NCI-H2196 (cell line): ENCODE results near the gene GPRC6A.
"Not testable (repeated sequence)": the region's sequence is repeated elsewhere in the genome, so short reads cannot be mapped to it uniquely, and the experiment has no call there.

ENCODE experiments used
- DNase-seq: peaks from one replicate; lab custom pipeline; 2025; ENCODE audit not compliant: unreplicated experiment; lab: John Stamatoyannopoulos, UW

Gene GPRC6A

GRCh38 chr6:116828983-116829382 lies at the start of gene GPRC6A:
Gene GPRC6A, minus strand, starts transcription at chr6:116829083. Its CDS starts 70 bp downstream, at chr6:116829013.
- no peak for DNase-seq

- DNase-seq: no peak
These were observed 48.9 kb upstream of the GPRC6A start for GRCh38 chr6:116877743-116878142.

- DNase-seq: no peak
These were observed 48.0 kb upstream of the GPRC6A start, which contains the start of gene RFX6 for GRCh38 chr6:116876635-116877611. Gene RFX6, plus strand, starts transcription at chr6:116877242. Its CDS starts 34 bp downstream, at chr6:116877276.

GRCh38 chr6:116876107-116876506 lies 47.2 kb upstream of the GPRC6A start:
- no peak for DNase-seq

GRCh38 chr6:116872771-116873170 lies 43.9 kb upstream of the GPRC6A start:
- DNase-seq: no peak

GRCh38 chr6:116866281-116866871 lies 37.5 kb upstream of the GPRC6A start:
- DNase-seq: no peak

GRCh38 chr6:116859264-116859663 lies 30.4 kb upstream of the GPRC6A start:
- DNase-seq: no peak

GRCh38 chr6:116858060-116858459 lies 29.2 kb upstream of the GPRC6A start:
- no peak for DNase-seq

- DNase-seq: peak; percentile 19
These were observed 18.3 kb upstream of the GPRC6A start for GRCh38 chr6:116847227-116847626.

- DNase-seq: no peak
These were observed 13.6 kb upstream of the GPRC6A start for GRCh38 chr6:116842459-116842858.

GRCh38 chr6:116840091-116840490 lies 11.2 kb upstream of the GPRC6A start:
- no peak for DNase-seq

GRCh38 chr6:116836606-116837342 lies 7.9 kb upstream of the GPRC6A start:
- no peak for DNase-seq

- not testable (repeated sequence) for DNase-seq
These were observed 5.6 kb upstream of the GPRC6A start for GRCh38 chr6:116834526-116834925.

- no peak for DNase-seq
These were observed 1.2 kb downstream of the GPRC6A start for GRCh38 chr6:116827561-116828240.

- DNase-seq: not testable (repeated sequence)
These were observed 12.5 kb downstream of the GPRC6A start for GRCh38 chr6:116816336-116816735.

GRCh38 chr6:116812051-116812650 lies 16.7 kb downstream of the GPRC6A start:
- no peak for DNase-seq

- no peak for DNase-seq
These were observed 26.9 kb downstream of the GPRC6A start for GRCh38 chr6:116801971-116802370.

- no peak for DNase-seq
These were observed 28.9 kb downstream of the GPRC6A start for GRCh38 chr6:116799945-116800344.

- no peak for DNase-seq
These were observed 31.3 kb downstream of the GPRC6A start for GRCh38 chr6:116797585-116797984.

GRCh38 chr6:116793224-116793623 lies 35.7 kb downstream of the GPRC6A start:
- DNase-seq: no peak
